ENCODE measurements around the gene ARHGAP23. TPM values are rescaled to one million over a fixed set of nuclear protein-coding genes. Genes with fewer than 3 reads are reported as not detected.

Gene ARHGAP23
- total RNA-seq, 1 experiment from 2014 or later: 34.6 TPM

DNA sequence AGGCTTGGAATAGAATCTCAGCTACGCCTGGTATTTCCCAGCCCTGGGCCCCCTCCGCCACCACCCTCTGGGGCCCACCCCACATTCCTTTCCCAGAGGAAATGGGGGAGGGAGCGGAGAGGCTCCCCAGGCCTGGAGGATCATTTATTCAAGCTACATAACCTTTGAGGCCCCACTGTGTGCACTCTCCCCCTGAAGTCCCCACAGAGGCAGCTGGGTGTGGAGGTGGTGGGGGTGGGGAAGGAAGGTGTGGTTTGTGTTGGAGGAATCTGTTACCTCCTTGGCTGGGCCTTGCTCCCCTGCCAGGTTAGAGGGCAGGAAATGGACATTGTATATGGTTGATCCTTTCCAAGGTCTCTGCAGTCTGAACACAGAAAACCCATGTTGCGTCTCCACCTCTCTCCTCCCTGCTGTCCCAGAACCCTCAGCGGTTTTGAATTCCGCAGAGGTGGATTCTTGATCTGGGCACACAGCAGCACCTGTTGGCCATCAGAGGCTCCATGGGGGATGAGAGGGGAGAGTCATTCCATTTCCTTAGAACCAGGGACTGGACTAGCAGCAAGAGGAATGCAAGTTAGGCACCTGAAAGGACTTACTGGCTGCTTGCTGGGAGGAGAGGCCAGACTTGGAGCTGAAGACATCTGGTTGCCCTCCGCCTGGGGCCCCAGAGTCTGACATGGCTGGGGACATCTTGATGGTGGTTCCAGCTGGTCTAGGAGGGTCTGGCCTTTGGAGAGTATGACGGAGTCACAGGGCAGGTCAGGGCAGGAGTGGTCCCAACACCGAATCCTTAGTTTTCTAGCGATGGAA, 23.0 kb downstream of the ARHGAP23 start:
- DNase-seq: peak; percentile 76
- H3K4me3 ChIP-seq: peak overlapping the region; percentile 11; the same call in 1 of the 2 replicates
- H3K9me3 ChIP-seq: no peaks in the 10 kb centered on the region
- H3K27me3 ChIP-seq: no peaks in the 10 kb centered on the region
- peaks cover 33% of the 10 kb centered on the region for H3K36me3 ChIP-seq

DNA sequence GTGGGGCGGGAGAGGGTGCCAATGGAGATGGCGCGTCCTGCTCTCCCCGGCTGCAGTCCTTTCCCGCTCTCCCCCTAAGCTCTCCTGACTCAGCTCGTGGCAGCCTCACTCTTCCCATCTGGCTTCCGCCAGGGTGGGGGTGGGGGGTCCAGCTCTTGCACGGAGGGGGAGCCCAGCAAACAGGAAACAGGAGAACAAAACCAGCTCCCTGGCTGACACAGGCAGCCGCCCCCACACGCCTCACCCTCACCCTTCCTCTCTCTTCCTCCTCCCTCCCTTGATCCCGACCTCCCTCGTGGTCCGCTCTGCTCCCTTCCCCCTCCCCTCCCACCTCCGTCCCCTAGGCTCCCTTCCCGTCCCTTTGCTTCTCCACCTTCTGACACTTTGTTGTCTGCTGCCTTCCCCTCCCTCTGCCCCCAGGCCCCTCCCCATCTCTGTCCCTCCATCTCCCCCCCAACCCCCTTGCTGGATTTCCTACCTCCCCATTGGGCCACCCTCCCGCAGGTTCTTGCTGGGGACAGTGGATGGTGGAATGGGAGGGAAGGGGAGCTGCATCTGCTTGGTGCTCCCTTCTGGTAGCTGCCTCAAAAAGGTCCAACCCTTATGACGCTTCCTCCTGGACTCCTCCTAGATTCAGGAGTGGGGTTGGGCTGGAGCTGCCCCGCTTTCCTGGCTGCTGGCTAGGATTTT, 23.7 kb downstream of the ARHGAP23 start:
- Histone ChIP-seq H3K4me3 (peak overlapping the region; percentile 11; the same call in 1 of the 2 replicates), H3K9me3 (no peaks in the 10 kb centered on the region), H3K27me3 (no peaks in the 10 kb centered on the region), H3K36me3 (peaks cover 35% of the 10 kb centered on the region)
- DNase-seq: peak; percentile 94

DNA sequence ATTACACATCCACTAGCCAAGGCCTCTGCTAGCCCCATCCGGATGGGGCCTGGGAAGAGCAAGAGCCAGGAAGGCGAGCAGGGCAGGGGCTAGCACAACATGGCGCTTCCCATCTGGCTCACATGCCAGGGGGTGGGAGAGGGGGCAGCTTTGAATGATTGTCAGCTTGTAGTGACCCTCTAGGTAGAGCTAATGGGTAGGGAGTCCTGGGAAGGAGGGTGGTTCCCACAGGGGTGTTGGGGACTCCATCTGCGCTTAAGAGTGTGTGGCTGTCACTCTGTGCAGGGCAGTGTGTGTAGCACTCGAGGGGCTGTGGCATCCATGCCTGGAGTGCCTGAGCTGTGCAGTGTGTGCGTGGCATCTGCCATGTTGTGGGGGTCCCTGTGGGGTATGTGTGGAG, 24.5 kb downstream of the ARHGAP23 start:
- no peak for DNase-seq
- H3K27me3 ChIP-seq: no peaks in the 10 kb centered on the region
- H3K36me3 ChIP-seq: peaks cover 36% of the 10 kb centered on the region
- peak overlapping the region; percentile 20; the same call in 1 of the 2 replicates for H3K4me3 ChIP-seq
- no peaks in the 10 kb centered on the region for H3K9me3 ChIP-seq

- Histone ChIP-seq H3K36me3 (peaks cover 42% of the 10 kb centered on the region), H3K9me3 (no peaks in the 10 kb centered on the region), H3K4me3 (peak overlapping the region; percentile 48), H3K27me3 (no peaks in the 10 kb centered on the region)
- peak; percentile 83 for DNase-seq
These were observed 25.7 kb downstream of the ARHGAP23 start for GRCh38 chr17:38453951-38454421.

- H3K36me3 ChIP-seq: peaks cover 45% of the 10 kb centered on the region
- peak overlapping the region; percentile 48 for H3K4me3 ChIP-seq
- H3K9me3 ChIP-seq: no peaks in the 10 kb centered on the region
- peak; percentile 100 for DNase-seq
- H3K27me3 ChIP-seq: no peaks in the 10 kb centered on the region
These were observed 26.3 kb downstream of the ARHGAP23 start for GRCh38 chr17:38454532-38454931.

DNA sequence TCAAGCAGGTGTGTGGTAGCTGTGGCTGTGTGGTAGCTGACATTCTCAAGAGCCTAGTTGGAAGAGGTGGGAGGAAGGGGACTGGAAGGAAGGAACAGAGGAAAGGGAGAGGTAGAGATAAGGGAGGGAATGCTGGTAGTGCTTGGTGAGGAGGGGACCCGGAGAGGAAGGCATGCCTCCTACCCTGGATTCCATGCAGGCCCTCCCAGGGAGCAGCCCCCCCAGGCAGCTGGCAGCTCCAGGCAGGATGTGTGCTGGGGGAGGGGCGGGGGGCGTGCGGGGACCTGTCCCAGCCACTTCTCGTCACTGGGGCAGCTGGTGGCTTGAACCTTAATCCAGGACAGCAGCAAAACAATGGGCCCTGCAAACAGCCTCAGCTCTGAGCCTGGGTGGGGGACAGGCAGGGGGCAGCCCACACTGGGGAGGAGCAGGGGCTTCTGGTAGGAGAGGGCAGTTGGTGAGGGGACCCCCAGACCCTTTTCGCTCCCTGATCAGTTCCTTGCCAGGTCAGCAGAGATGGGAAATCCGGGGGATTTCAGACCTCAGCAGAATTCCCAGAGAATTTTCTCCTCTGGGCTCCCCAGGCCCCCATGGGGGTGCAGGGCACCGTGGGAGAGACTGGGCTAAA, 27.1 kb downstream of the ARHGAP23 start:
- H3K9me3 ChIP-seq: no peaks in the 10 kb centered on the region
- DNase-seq: no peak
- H3K36me3 ChIP-seq: peaks cover 45% of the 10 kb centered on the region
- no peak overlapping the region; the same call in 1 of the 2 replicates for H3K4me3 ChIP-seq
- no peaks in the 10 kb centered on the region for H3K27me3 ChIP-seq

DNA sequence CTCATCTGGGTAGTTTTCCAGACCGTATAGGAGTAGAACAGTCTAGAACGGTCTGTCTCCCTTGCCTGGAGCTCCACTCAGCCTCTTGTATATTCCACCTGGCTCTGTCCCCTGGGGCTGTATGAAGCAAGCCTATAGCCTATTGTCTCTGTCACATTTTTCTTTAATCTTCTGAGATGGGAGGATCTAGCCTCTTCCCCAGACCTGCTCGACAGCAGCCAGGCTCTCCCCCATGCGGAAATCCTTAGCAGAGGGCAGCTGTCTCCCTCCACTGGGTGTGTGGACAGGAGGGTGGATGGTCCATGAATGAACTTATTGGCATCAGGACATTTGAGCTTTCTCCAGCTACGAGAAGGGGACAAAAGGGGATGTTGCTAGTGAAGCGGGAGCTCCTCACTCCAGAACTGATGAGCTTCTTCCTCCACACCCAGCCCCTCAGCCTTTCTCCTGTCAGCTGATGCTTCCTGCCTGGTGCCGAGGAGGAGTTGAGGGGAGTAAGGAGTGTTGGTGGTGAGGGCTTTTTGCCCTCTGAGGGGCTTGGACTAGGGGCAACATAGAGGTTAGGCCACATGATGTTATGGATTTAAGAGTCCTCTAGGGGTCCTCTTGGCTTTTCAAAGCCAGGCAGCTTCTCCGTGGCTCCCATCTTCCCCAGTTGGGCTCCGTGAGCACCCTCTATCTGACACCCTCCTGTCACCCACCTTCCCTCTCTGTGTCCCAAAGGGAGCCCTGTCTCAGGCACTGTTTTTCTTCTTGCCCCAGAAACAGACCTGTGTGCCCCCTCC, 28.0 kb downstream of the ARHGAP23 start:
- H3K27me3 ChIP-seq: no peaks in the 10 kb centered on the region
- peaks cover 52% of the 10 kb centered on the region for H3K36me3 ChIP-seq
- H3K9me3 ChIP-seq: no peaks in the 10 kb centered on the region
- H3K4me3 ChIP-seq: no peak overlapping the region
- no peak for DNase-seq

DNA sequence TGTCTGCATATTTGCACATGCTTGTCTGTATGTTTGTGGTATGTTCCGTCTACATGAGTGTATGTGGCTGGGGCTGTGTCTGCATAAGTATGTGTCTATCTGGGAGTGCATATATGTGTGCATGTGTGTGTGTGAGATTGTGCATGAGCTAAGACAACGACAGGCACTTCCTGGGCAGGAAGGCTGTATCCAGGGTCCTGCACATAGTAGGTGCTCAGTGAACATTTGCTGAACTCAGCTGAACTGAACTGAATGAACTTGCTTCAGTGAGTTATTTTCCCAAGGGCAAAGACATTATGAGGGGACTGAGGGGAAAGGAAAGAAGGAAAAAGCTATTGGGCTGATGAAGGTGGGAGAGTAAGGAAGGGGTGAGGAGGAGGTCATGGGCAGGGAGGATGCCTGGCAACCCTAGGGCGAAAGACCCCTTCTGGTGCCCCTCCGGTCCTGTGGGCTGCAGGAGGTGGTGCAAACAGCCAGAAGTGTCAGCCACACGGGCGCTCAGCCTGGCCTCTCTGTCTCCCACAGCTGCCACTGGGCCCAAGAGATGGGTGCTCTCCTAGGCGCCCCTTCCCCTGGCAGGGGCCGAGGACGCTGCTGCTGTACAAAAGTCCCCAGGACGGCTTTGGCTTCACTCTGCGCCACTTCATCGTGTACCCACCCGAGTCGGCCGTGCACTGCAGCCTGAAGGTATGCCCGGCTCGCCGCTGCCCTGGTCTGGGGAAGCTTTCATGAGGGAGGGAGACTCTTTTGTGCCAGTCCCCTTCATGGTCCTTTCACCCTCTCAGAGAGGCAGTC, 29.5 kb downstream of the ARHGAP23 start:
- Histone ChIP-seq H3K36me3 (peaks cover 63% of the 10 kb centered on the region), H3K27me3 (no peaks in the 10 kb centered on the region), H3K4me3 (no peak overlapping the region), H3K9me3 (no peaks in the 10 kb centered on the region)
- DNase-seq: no peak

DNA sequence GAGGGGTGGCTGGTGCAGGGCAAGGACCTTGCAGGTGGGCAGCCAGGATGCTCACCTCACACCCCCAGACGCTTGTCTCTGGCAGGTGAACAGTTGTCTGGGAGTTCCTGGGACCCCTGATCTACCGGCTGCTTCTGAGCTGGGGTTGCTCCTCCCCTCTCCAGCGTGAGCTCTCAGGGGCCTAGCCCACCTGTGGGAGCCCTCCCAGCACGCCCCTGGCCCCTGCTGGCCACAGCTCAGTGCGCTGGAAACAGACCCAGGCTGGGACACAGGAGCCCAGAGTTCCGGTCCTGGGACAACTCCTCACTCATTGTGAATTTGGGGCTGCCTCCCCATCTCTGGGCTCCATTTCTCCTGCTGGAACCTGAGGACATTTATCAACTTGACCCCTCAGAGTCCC, 30.3 kb downstream of the ARHGAP23 start:
- Histone ChIP-seq H3K27me3 (no peaks in the 10 kb centered on the region), H3K4me3 (no peak overlapping the region), H3K36me3 (peaks cover 71% of the 10 kb centered on the region), H3K9me3 (no peaks in the 10 kb centered on the region)
- DNase-seq: no peak

DNA sequence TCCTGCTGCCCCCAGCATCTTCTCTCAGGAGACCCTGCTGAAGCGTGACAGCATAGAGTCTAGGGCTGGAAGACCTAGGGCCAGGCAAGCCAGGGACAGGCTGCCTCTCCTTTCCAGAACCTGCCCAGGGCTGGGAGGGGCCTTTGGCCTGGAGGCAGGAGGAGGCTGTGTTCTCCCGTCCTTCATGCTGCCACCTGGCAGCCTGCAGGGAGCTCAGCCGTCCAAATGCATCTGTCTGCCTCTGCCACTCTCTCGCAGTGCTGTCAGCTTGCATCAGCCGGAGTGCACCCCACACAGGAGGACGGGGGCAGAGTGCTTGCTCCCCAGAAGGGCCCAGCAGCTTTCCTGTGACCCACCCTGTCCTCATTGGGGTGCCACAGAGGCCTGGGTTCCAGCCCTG, 31.3 kb downstream of the ARHGAP23 start:
- Histone ChIP-seq H3K4me3 (no peak overlapping the region), H3K9me3 (no peaks in the 10 kb centered on the region), H3K27me3 (no peaks in the 10 kb centered on the region), H3K36me3 (peaks cover 78% of the 10 kb centered on the region)
- no peak for DNase-seq

DNA sequence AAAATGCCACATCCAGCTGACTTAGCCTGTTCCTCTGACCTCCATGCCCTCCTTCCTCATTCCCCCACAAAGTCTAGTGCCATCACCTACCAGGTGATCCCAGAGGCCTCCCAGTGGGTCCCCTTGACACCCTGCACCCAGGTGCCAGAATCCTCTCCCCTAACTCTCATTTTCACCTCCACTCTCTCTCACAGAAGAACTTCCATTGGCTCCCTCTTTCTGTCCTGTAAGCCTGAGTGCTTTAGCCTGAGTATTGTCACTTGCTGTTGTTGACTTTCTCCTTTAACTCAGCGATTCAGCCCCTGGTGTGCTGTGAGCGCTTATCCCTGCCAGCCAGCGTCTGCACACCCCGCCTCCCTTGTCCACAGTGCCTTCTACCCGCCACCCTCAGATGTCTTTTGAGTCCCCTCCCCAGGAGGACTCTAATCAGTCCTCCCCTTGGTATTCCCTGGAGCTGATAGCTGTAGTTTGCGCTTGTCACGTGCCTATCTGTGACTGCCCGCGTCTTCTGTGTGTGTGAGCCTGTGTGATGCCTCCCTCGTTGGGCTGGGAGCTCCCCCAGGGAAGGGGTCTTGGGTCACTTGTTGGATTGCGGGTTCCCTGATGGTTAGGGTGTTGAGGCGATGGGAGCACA, 31.9 kb downstream of the ARHGAP23 start:
- peaks cover 79% of the 10 kb centered on the region for H3K36me3 ChIP-seq
- no peak overlapping the region for H3K4me3 ChIP-seq
- no peaks in the 10 kb centered on the region for H3K9me3 ChIP-seq
- no peak for DNase-seq
- no peaks in the 10 kb centered on the region for H3K27me3 ChIP-seq

GRCh38 chr17:38460716-38461630, 32.7 kb downstream of the ARHGAP23 start:
- DNase-seq: no peak
- Histone ChIP-seq H3K9me3 (no peaks in the 10 kb centered on the region), H3K27me3 (no peaks in the 10 kb centered on the region), H3K4me3 (no peak overlapping the region), H3K36me3 (peaks cover 86% of the 10 kb centered on the region)

DNA sequence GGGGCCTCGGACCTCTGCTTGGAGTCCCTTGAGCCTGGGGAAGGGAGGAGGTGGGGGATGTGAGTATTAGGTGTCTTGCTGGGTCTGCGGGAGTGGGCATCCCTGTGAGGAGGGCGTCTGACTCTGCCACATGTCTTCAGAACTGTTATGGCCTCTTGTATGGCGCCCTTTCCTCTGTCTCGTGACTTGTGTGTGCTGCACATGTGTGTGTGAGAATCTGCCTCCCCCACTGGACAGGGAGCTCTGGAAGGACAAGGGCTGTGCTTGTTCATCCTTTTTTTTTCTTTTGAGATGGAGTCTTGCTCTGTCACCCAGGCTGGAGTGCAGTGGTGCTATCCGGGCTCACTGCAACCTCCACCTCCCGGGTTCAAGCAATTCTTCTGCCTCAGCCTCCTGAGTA, 33.4 kb downstream of the ARHGAP23 start:
- peaks cover 86% of the 10 kb centered on the region for H3K36me3 ChIP-seq
- no peak for DNase-seq
- H3K27me3 ChIP-seq: no peaks in the 10 kb centered on the region
- no peak overlapping the region for H3K4me3 ChIP-seq
- H3K9me3 ChIP-seq: no peaks in the 10 kb centered on the region

- Histone ChIP-seq H3K4me3 (no peak overlapping the region), H3K27me3 (no peaks in the 10 kb centered on the region), H3K9me3 (no peaks in the 10 kb centered on the region), H3K36me3 (peaks cover 86% of the 10 kb centered on the region)
- DNase-seq: peak; percentile 76
These were observed 35.2 kb downstream of the ARHGAP23 start for GRCh38 chr17:38463451-38463858.

Measured in MG63 (cell line).